H1 (cell line): Measurements from ENCODE around the gene LURAP1L. TPM values are rescaled to one million over a fixed set of nuclear protein-coding genes. Genes with fewer than 3 reads are reported as not detected.

Source experiments
- BRCA1 ChIP-seq: IDR thresholded peaks from 2 replicates; pipeline ENCODE4 v1.6.1; 2012; ENCODE audit warnings: low read depth, low read length, improper control_type of control experiment
- KDM4A ChIP-seq: IDR thresholded peaks from one replicate; pipeline ENCODE4 v1.7.1; 2012; ENCODE audit warnings: low read depth, mild to moderate bottlenecking, moderate library complexity, low read length, inconsistent platforms; ENCODE audit not compliant: severe bottlenecking
- SAP30 ChIP-seq: fragments of 300-600 bp; sonication (generic); IDR thresholded peaks from 2 replicates; pipeline ENCODE4 v1.7.1; 2012; ENCODE audit warnings: low read length, moderate library complexity, mild to moderate bottlenecking, inconsistent platforms; ENCODE audit not compliant: insufficient read depth, insufficient replicate concordance
- ZNF274 ChIP-seq: IDR thresholded peaks from 2 replicates; pipeline ENCODE4 v1.7.0; 2012; ENCODE audit warnings: low read length, borderline replicate concordance; ENCODE audit errors: extremely low read depth
- polyA plus RNA-seq, 7 experiments: library from polyadenylated mRNA; depleted of rRNA in 3 of 7; stranded (reverse) in 5 of 7; unstranded in 2 of 7; fragments of >200 nt in 5 of 7; fragments of 200-250 nt in 2 of 7; gene quantifications; 1 replicate in 5 of 7; 2 replicates in 1 of 7; 4 replicates in 1 of 7; pipeline versions ENCODE4 v1.2.1 to v1.2.3, GENCODE V29; 2011 to 2013; ENCODE audit warnings: missing spikeins in 2 of 7, mixed read lengths in 2 of 7
- total RNA-seq: library from RNA; stranded (reverse); fragmentation: NEBNext Ultra II Directional; extraction: Animal tissue kit (Norgen Biotek cat#: 25700); gene quantifications from 2 replicates; pipeline ENCODE4 v1.2.1, GENCODE V29; 2021
- TF ChIP-seq, protein P1 (sequence below): IDR thresholded peaks from 2 replicates; pipeline ENCODE4 v1.6.1; 2012; ENCODE audit warnings: inconsistent platforms

The LURAP1L gene
- total and polyA plus RNA-seq, 2 of the 8 experiments (the other 6 are each of a cell fraction or from before 2014, with no cell fraction given) = 0.63 to 1.2 TPM

DNA sequence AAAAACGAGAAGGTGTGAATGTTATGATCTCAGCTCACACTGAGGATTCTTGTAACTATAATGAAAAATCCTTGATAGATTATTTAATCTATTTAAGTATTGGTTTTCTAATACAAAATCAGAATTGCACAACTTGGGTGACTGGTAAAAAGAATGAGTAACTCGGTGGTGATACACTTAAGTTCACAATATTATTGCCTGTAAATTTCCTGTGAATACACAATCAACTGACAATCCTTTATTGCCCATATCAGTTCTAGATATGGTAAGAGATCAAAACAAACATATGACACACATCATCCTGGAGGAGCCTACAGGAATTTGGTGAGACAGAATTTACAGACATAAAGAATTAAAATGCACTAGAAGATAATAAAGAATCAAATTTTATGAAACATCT is 14.1 kb upstream of the LURAP1L start (continued):
- TF ChIP-seq KDM4A (no peak), SAP30 (no peak), ZNF274 (no peak), BRCA1 (no peak)
- TF ChIP-seq, protein P1, sequence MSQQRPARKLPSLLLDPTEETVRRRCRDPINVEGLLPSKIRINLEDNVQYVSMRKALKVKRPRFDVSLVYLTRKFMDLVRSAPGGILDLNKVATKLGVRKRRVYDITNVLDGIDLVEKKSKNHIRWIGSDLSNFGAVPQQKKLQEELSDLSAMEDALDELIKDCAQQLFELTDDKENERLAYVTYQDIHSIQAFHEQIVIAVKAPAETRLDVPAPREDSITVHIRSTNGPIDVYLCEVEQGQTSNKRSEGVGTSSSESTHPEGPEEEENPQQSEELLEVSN = no peak
- TF ChIP-seq, all 59 proteins: peak for 0
